ENCODE results near the gene INPP4B. TPM values are rescaled to one million over a fixed set of nuclear protein-coding genes. Genes with fewer than 3 reads are reported as not detected.

Gene INPP4B
- total RNA-seq, 2 donors from 2014 or later = 10.0 to 14.1 TPM

- Histone ChIP-seq H3K27ac (no peak overlapping the region), H3K27me3 (no peaks in the 10 kb centered on the region), H3K9me3 (no peaks in the 10 kb centered on the region), H3K9ac (ENCODE audit: low read depth in 2 of 2, low read length in 2 of 2) (no peak overlapping the region), H3K36me3 (no peaks in the 10 kb centered on the region), H3K4me1 (no peaks in the 10 kb centered on the region), H3K4me3 (no peak overlapping the region)
- intact Hi-C loops (cut with DNase I) = no loop called here
- TF ChIP-seq CTCF (IDR thresholded peaks at IDR 0.05) = no peak
- DNase-seq = no peak
These were observed 484.1 kb downstream of the INPP4B start for GRCh38 chr4:142361981-142362380.

DNA sequence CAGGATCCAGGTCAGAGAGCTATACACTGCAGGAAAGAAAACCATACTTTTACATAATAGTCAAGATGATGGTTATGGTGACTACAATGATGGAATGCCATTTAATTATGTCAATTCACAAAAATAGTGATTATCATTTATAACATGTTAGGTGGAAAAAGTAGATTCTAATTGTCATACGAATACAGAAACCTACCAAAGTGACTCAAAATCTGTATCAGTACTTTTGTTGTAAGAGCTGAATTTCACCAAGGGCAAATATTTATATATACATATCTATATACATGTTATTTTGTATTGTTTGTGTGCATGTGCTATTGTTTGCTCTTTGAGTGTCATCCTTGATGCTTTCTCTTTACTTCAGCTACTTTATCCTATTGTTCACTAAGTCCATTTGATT is 485.4 kb downstream of the INPP4B start:
- DNase-seq = no peak
- Histone ChIP-seq H3K9ac (ENCODE audit: low read depth in 2 of 2, low read length in 2 of 2) (no peak overlapping the region), H3K4me3 (no peak overlapping the region), H3K27me3 (no peaks in the 10 kb centered on the region), H3K27ac (no peak overlapping the region), H3K36me3 (no peaks in the 10 kb centered on the region), H3K4me1 (no peaks in the 10 kb centered on the region), H3K9me3 (no peaks in the 10 kb centered on the region)
- TF ChIP-seq CTCF (IDR thresholded peaks at IDR 0.05) = no peak
- intact Hi-C loops (cut with DNase I) = no loop called here

GRCh38 chr4:142358656-142359055 is 487.4 kb downstream of the INPP4B start:
- H3K9ac ChIP-seq (ENCODE audit: low read depth in 2 of 2, low read length in 2 of 2) = no peak overlapping the region
- no peaks in the 10 kb centered on the region for H3K4me1 ChIP-seq
- H3K9me3 ChIP-seq = no peaks in the 10 kb centered on the region
- no peak overlapping the region for H3K4me3 ChIP-seq
- no peak for DNase-seq
- H3K27ac ChIP-seq = no peak overlapping the region
- H3K36me3 ChIP-seq = no peaks in the 10 kb centered on the region
- intact Hi-C loops (cut with DNase I) = loop anchor here (10.0 kb wide), 1 partner anchor 234 kb away; no protein-coding TSS in a partner anchor
- TF ChIP-seq CTCF (IDR thresholded peaks at IDR 0.05) = no peak
- no peaks in the 10 kb centered on the region for H3K27me3 ChIP-seq

DNA sequence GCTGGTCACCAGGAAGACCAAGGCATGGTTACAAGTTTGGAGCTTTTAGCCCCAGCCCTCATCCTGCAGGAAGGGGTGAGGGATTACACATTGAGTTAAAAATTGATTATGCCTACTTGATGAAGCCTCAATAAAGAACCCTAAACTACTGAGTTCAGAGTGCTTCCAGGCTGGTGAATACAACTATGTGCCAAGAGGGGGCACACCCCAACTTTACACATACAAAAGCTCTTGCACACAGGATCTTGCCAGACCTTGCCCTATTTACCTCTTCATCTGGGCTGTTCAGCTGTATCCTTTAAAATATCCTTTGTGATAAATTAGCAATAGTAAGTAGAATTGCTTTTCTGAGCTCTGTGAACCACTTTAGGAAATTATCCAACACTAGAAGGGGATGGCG is 489.3 kb downstream of the INPP4B start:
- Histone ChIP-seq H3K27ac (no peak overlapping the region), H3K9ac (ENCODE audit: low read depth in 2 of 2, low read length in 2 of 2) (no peak overlapping the region), H3K36me3 (no peaks in the 10 kb centered on the region), H3K9me3 (no peaks in the 10 kb centered on the region), H3K4me3 (no peak overlapping the region), H3K27me3 (no peaks in the 10 kb centered on the region), H3K4me1 (no peaks in the 10 kb centered on the region)
- intact Hi-C loops (cut with DNase I) = loop anchor here (10.0 kb wide), 1 partner anchor 232 kb away; no protein-coding TSS in a partner anchor
- DNase-seq = no peak
- TF ChIP-seq CTCF (IDR thresholded peaks at IDR 0.05) = no peak

DNA sequence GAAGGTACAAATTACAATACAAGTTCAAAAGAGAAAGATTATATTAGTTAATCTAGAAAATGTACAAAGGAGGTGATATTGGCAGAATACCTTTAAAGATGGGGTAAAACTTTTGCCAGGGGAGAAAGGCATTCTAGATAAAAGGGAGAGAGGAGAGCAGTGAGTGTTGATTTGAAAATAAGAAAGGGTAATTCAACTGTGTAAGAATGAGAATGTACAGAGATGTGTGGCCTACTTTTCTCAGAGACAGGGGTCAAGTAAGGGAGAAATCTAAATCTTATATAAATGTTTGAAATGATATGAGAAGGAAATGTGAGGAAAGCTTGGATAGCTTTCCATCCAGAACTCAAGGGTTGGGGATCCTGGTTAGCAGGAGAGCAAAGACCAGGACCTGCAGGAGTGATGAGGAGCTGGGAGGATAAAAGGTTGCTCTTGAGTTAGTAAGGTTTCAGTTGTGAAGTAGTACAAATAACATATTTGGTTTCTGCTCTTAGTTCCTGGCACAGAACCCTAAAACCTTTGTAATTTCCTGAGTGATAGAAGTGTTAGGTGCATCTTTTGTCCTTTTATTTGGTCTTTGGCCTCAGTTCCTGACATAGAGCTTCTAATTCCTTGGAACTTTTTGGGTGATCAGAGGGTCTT is 489.9 kb downstream of the INPP4B start:
- H3K27ac ChIP-seq = no peak overlapping the region

More for the DNA sequence above, 489.9 kb downstream of the INPP4B start:
- Histone ChIP-seq H3K4me1 (no peaks in the 10 kb centered on the region), H3K4me3 (no peak overlapping the region), H3K36me3 (no peaks in the 10 kb centered on the region), H3K27me3 (no peaks in the 10 kb centered on the region), H3K9ac (ENCODE audit: low read depth in 2 of 2, low read length in 2 of 2) (no peak overlapping the region), H3K9me3 (no peaks in the 10 kb centered on the region)
- TF ChIP-seq CTCF (IDR thresholded peaks at IDR 0.05) = no peak
- intact Hi-C loops (cut with DNase I) = loop anchor here (10.0 kb wide), 1 partner anchor 231 kb away; no protein-coding TSS in a partner anchor
- DNase-seq = no peak

All from colonic mucosa (tissue), 4 donors.